IgD-negative memory B cell (primary cell): ENCODE measurements around the gene SLC29A2. TPM values are rescaled to one million over a fixed set of nuclear protein-coding genes. Genes with fewer than 3 reads are reported as not detected.

Source experiments
- H3K27ac Mint-ChIP-seq, 3 donors: one replicate each; pipeline ENCODE4 v1.8.0; 2020 to 2022; ENCODE audit warnings: mild to moderate bottlenecking in 3 of 3, mixed read lengths in 3 of 3, moderate library complexity in 1 of 3
- H3K27me3 Mint-ChIP-seq: one replicate; pipeline ENCODE4 v1.8.0; 2021; ENCODE audit warnings: mixed read lengths
- H3K36me3 Mint-ChIP-seq: one replicate; pipeline ENCODE4 v1.8.0; 2020; ENCODE audit warnings: mild to moderate bottlenecking, mixed read lengths
- H3K4me1 Mint-ChIP-seq, 3 donors: one replicate each; pipeline ENCODE4 v1.8.0; 2020 to 2022; ENCODE audit warnings: mixed read lengths in 3 of 3, mild to moderate bottlenecking in 1 of 3
- H3K4me3 Mint-ChIP-seq, 4 donors: one replicate each; pipeline ENCODE4 v1.8.0; 2020 to 2022; ENCODE audit warnings: mild to moderate bottlenecking in 4 of 4, mixed read lengths in 4 of 4, moderate library complexity in 3 of 4
- H3K9me3 Mint-ChIP-seq, 3 donors: one replicate each; pipeline ENCODE4 v1.8.0; 2020 to 2021; ENCODE audit warnings: mixed read lengths in 3 of 3, mild to moderate bottlenecking in 1 of 3
- polyA plus RNA-seq: library from polyadenylated mRNA; unstranded; fragments of 300-500 nt; fragmentation: Illumina TruSeq; gene quantifications from one replicate; pipeline ENCODE4 v1.2.3, GENCODE V29; 2021

The SLC29A2 gene
- polyA plus RNA-seq, 1 donor from 2014 or later, result 3.0 TPM

GRCh38 chr11:66346476-66347424 is 24.8 kb downstream of the SLC29A2 start:
- no peaks in the 10 kb centered on the region for H3K36me3 Mint-ChIP-seq
- H3K4me3 Mint-ChIP-seq, result peak overlapping the region; percentile 79 to 98 (median 88)
- peaks cover 19 to 36% (median 33%) of the 10 kb centered on the region in 3 donors for H3K4me1 Mint-ChIP-seq
- H3K27ac Mint-ChIP-seq, result peak overlapping the region in 2 of 3 donors; percentile 53 to 100
- no peaks in the 10 kb centered on the region for H3K27me3 Mint-ChIP-seq
- no peaks in the 10 kb centered on the region for H3K9me3 Mint-ChIP-seq

- Mint-ChIP-seq H3K9me3 (no peaks in the 10 kb centered on the region), H3K4me1 (peaks cover 20 to 36% (median 33%) of the 10 kb centered on the region in 3 donors), H3K27me3 (no peaks in the 10 kb centered on the region), H3K4me3 (peak overlapping the region; percentile 95 to 99 (median 98)), H3K27ac (peak overlapping the region; percentile 98 to 100 (median 98)), H3K36me3 (no peaks in the 10 kb centered on the region)
Observed at GRCh38 chr11:66345316-66345649, 26.3 kb downstream of the SLC29A2 start.

GRCh38 chr11:66344550-66345315 is 26.8 kb downstream of the SLC29A2 start, which contains the start of gene BRMS1:
Gene BRMS1 (minus strand): TSS chr11:66345104. CDS start chr11:66342234, 2,870 bp downstream.
- peak within 1 kb of the TSS; percentile 95 to 99 (median 98) for H3K4me3 Mint-ChIP-seq
- no peaks in the 10 kb centered on the region for H3K9me3 Mint-ChIP-seq
- H3K27ac Mint-ChIP-seq, result peak within 1 kb of the TSS; percentile 98 to 100 (median 98)
- no peaks in the 10 kb centered on the region for H3K27me3 Mint-ChIP-seq
- no peaks in the 10 kb centered on the region for H3K36me3 Mint-ChIP-seq
- peaks cover 20 to 36% (median 33%) of the 10 kb centered on the region in 3 donors for H3K4me1 Mint-ChIP-seq

- H3K4me3 Mint-ChIP-seq, result peak overlapping the region in 3 of 4 donors; percentile 58 to 98 (median 98)
- H3K9me3 Mint-ChIP-seq, result no peaks in the 10 kb centered on the region
- no peaks in the 10 kb centered on the region for H3K27me3 Mint-ChIP-seq
- H3K36me3 Mint-ChIP-seq, result no peaks in the 10 kb centered on the region
- H3K4me1 Mint-ChIP-seq, result peaks cover 16 to 32% (median 29%) of the 10 kb centered on the region in 3 donors
- H3K27ac Mint-ChIP-seq, result peak overlapping the region in 2 of 3 donors; percentile 98 to 100
Observed at GRCh38 chr11:66343176-66343575, 28.4 kb downstream of the SLC29A2 start.

- Mint-ChIP-seq H3K27me3 (no peaks in the 10 kb centered on the region), H3K36me3 (no peaks in the 10 kb centered on the region), H3K4me3 (peak overlapping the region in 2 of 4 donors; percentile 22 to 30), H3K9me3 (no peaks in the 10 kb centered on the region), H3K4me1 (peaks cover 17 to 34% (median 27%) of the 10 kb centered on the region in 3 donors), H3K27ac (peak overlapping the region in 2 of 3 donors; percentile 86 to 91)
Observed at GRCh38 chr11:66341502-66342126, 29.9 kb downstream of the SLC29A2 start.

GRCh38 chr11:66340596-66341501 is 30.7 kb downstream of the SLC29A2 start:
- Mint-ChIP-seq H3K27me3 (peaks cover 2% of the 10 kb centered on the region), H3K4me1 (peaks cover 23 to 33% (median 29%) of the 10 kb centered on the region in 3 donors), H3K36me3 (no peaks in the 10 kb centered on the region), H3K9me3 (no peaks in the 10 kb centered on the region), H3K27ac (peak overlapping the region in 2 of 3 donors; percentile 86 to 91), H3K4me3 (peak overlapping the region in 1 of 4 donors; percentile 22)

- Mint-ChIP-seq H3K4me3 (peak overlapping the region in 2 of 4 donors; percentile 8 to 63), H3K27ac (peak overlapping the region in 1 of 3 donors; percentile 74), H3K4me1 (peaks cover 20 to 30% (median 22%) of the 10 kb centered on the region in 3 donors), H3K36me3 (no peaks in the 10 kb centered on the region), H3K27me3 (peaks cover 5% of the 10 kb centered on the region), H3K9me3 (no peaks in the 10 kb centered on the region)
Observed at GRCh38 chr11:66339686-66340483, 31.7 kb downstream of the SLC29A2 start.

- Mint-ChIP-seq H3K4me3 (peak overlapping the region in 2 of 4 donors; percentile 34 to 63), H3K4me1 (peaks cover 13 to 27% (median 17%) of the 10 kb centered on the region in 3 donors), H3K9me3 (no peaks in the 10 kb centered on the region), H3K27ac (no peak overlapping the region), H3K27me3 (peaks cover 5% of the 10 kb centered on the region), H3K36me3 (no peaks in the 10 kb centered on the region)
Observed at GRCh38 chr11:66339162-66339675, 32.3 kb downstream of the SLC29A2 start.

- H3K27ac Mint-ChIP-seq, result no peak overlapping the region
Observed at GRCh38 chr11:66338276-66339161, 33.0 kb downstream of the SLC29A2 start.

GRCh38 chr11:66337103-66337899 is 34.3 kb downstream of the SLC29A2 start:
- Mint-ChIP-seq H3K9me3 (no peaks in the 10 kb centered on the region), H3K4me1 (peaks cover 6 to 16% (median 11%) of the 10 kb centered on the region in 3 donors), H3K36me3 (no peaks in the 10 kb centered on the region), H3K4me3 (peak overlapping the region in 2 of 4 donors; percentile 74 to 93), H3K27me3 (peaks cover 5% of the 10 kb centered on the region), H3K27ac (peak overlapping the region in 1 of 3 donors; percentile 39)

More at GRCh38 chr11:66338276-66339161, 33.0 kb downstream of the SLC29A2 start:
- Mint-ChIP-seq H3K4me1 (peaks cover 10 to 20% (median 16%) of the 10 kb centered on the region in 3 donors), H3K4me3 (peak overlapping the region in 1 of 4 donors; percentile 63), H3K36me3 (no peaks in the 10 kb centered on the region), H3K27me3 (peaks cover 5% of the 10 kb centered on the region), H3K9me3 (no peaks in the 10 kb centered on the region)

- Mint-ChIP-seq H3K27me3 (peaks cover 5% of the 10 kb centered on the region), H3K4me1 (peaks cover 6 to 15% (median 11%) of the 10 kb centered on the region in 3 donors), H3K36me3 (no peaks in the 10 kb centered on the region), H3K4me3 (peak within 1 kb of the TSS; percentile 74 to 93 (median 84)), H3K9me3 (no peaks in the 10 kb centered on the region), H3K27ac (peak within 1 kb of the TSS in 2 of 3 donors; percentile 39 to 46)
Observed at GRCh38 chr11:66336234-66337102, 35.1 kb downstream of the SLC29A2 start, which contains the start of gene RIN1. Gene RIN1 (minus strand): TSS chr11:66336434. CDS start chr11:66336402, 32 bp downstream.
